Heart left ventricle (tissue), 16 donors: ENCODE results near the gene NUP210. TPM values are rescaled to one million over a fixed set of nuclear protein-coding genes. Genes with fewer than 3 reads are reported as not detected.

ENCODE experiments used
- ATAC-seq, 4 donors: fragments of 200-7000 bp; cut with Tn5 transposase; one replicate each; pipeline ENCODE4 v1.9.1; 2020 to 2022; ENCODE audit warnings: moderate library complexity in 4 of 4, mild to moderate bottlenecking in 3 of 4, moderate number of reproducible peaks in 1 of 4
- DNase-seq, 5 donors: peaks; one replicate each; pipeline ENCODE4 v3.0.0-alpha.2; 2020
- H3K27ac ChIP-seq, 12 donors: fragments of 200-600 bp; sonication (generic) in 4 of 12; one replicate each; pipeline versions ENCODE4 v1.5.0 to v1.8.0; 2016 to 2022; ENCODE audit warnings: mild to moderate bottlenecking in 2 of 12
- H3K27me3 ChIP-seq, 9 donors: fragments of 200-600 bp; sonication (generic) in 2 of 9; one replicate each; pipeline versions ENCODE4 v1.5.1 to v1.8.0; 2016 to 2022; ENCODE audit warnings: mild to moderate bottlenecking in 3 of 9
- H3K36me3 ChIP-seq, 9 donors: fragments of 200-600 bp; sonication (generic) in 2 of 9; one replicate each; pipeline versions ENCODE4 v1.5.0 to v1.8.0; 2018 to 2022; ENCODE audit warnings: mild to moderate bottlenecking in 2 of 9
- H3K4me1 ChIP-seq, 12 donors: fragments of 200-600 bp; sonication (generic) in 4 of 12; one replicate each; pipeline versions ENCODE4 v1.5.0 to v1.8.0; 2016 to 2022; ENCODE audit warnings: mild to moderate bottlenecking in 3 of 12
- H3K4me3 ChIP-seq, 12 donors: fragments of 200-600 bp; sonication (generic) in 4 of 12; one replicate each; pipeline versions ENCODE4 v1.5.0 to v1.8.0; 2017 to 2022; ENCODE audit warnings: mild to moderate bottlenecking in 9 of 12, moderate library complexity in 4 of 12
- H3K9me3 ChIP-seq, 12 donors: fragments of 200-600 bp; sonication (generic) in 4 of 12; one replicate each; pipeline versions ENCODE4 v1.5.0 to v1.8.0; 2016 to 2022; ENCODE audit warnings: mild to moderate bottlenecking in 1 of 12
- CTCF ChIP-seq, 12 donors: fragments of 200-600 bp; sonication (generic) in 4 of 12; IDR thresholded peaks; one replicate each; pipeline versions ENCODE4 v1.5.0 to v1.8.0; 2018 to 2022; ENCODE audit warnings: antibody characterized with exemption in 12 of 12, mild to moderate bottlenecking in 5 of 12
- POLR2A ChIP-seq, 2 donors: fragments of 450-650 bp; IDR thresholded peaks; one replicate each; pipeline ENCODE4 v1.6.1; 2017; ENCODE audit warnings: antibody characterized with exemption in 2 of 2, mild to moderate bottlenecking in 2 of 2, moderate library complexity in 2 of 2
- whole genome bisulfite sequencing, 4 donors: extraction: QIAGEN DNeasy Blood & Tissue Kit in 2 of 4; methylation state at CpG; one replicate each; pipeline versions ENCODE4 v1.1.5 to v1.1.7; 2013 to 2018; 5-methylcytosine and 5-hydroxymethylcytosine counted together
- intact Hi-C, 10 donors: fragments of 100-400 bp; cut with DNase I; formaldehyde crosslinking; loops; one replicate each; pipeline versions ENCODE4 v1.11.1 to v1.14.2; 2022
- polyA plus RNA-seq, 2 donors: library from polyadenylated mRNA; stranded (reverse); fragments of 200-250 nt; gene quantifications; one replicate each; pipeline ENCODE4 v1.2.3, GENCODE V29; 2013
- total RNA-seq, 9 donors: library from RNA; depleted of rRNA in 2 of 9; stranded (reverse); fragments of >200 nt in 2 of 9; fragmentation: NEBNext Ultra II Directional in 3 of 9; extraction: Animal tissue kit (Norgen Biotek cat#: 25700) in 3 of 9; gene quantifications; one replicate each; pipeline versions ENCODE4 v1.1.0 to v1.2.4, GENCODE V29; 2016 to 2023
- donor health status: ischemic (EF 13 %, LVEDD 7.1; RV severe dilation, severe dysfunction).
- donor health status: healthy with polysubstance abuse.
- donor health status: DM: no; HTN: yes; CAD: no.
- donor health status: DM: no; HTN: no; CAD: no.
- donor health status: ischemic (EF 25% LVEDD 6.9; RV normal size, moderate dysfunction).
- donor health status: ischemic (EF 25% LVEDD 5.7; RV mildly dilated, moderate dysfunction).
- donor health status: healthy.
- donor health status: DM: yes; HTN: yes; CAD: no.
- donor health status: ischemic (EF 35%, LVEDD 5.7; RV mildly dilated, moderate dysfunction).
- donor health status: nonischemic (EF 11% LVEDD 7.7; RV severe dilation, severe dysfunction).
- donor health status: DM: yes; HTN: yes; CAD: no.
- donor health status: PGD.
- donor health status: ischemic (EF 29% LVEDD 5.4; RV normal size, mild dysfunction).
- donor health status: nonischemic (EF 23%, LVEDD 6.1; RV moderate dilation, normal function).

NUP210 gene
- total and polyA plus RNA-seq, 11 donors: 1.3 to 9.7 (median 2.6) TPM

GRCh38 chr3:13368834-13369233 is 51.3 kb downstream of the NUP210 start:
- ATAC-seq: no peak

GRCh38 chr3:13367728-13368127 is 52.4 kb downstream of the NUP210 start:
- ATAC-seq: no peak
- H3K27me3 ChIP-seq: no peaks in the 10 kb centered on the region
- 74 to 84% (median 79%) methylated on average over 7 of the region's 7 CpGs for WGBS, 4 donors
- no peak overlapping the region for H3K27ac ChIP-seq
- H3K4me3 ChIP-seq: no peak overlapping the region
- DNase-seq: no peak
- TF ChIP-seq CTCF (IDR thresholded peaks at IDR 0.05) (no peak), POLR2A (IDR thresholded peaks at IDR 0.05) (no peak)
- peaks cover 0 to 32% (median 0%) of the 10 kb centered on the region in 9 donors for H3K36me3 ChIP-seq
- H3K9me3 ChIP-seq: no peaks in the 10 kb centered on the region
- intact Hi-C loops: no loop called here
- no peaks in the 10 kb centered on the region for H3K4me1 ChIP-seq

More at GRCh38 chr3:13368834-13369233, 51.3 kb downstream of the NUP210 start:
- H3K27me3 ChIP-seq: no peaks in the 10 kb centered on the region
- H3K4me3 ChIP-seq: no peak overlapping the region
- peaks cover 0 to 40% (median 0%) of the 10 kb centered on the region in 9 donors for H3K36me3 ChIP-seq
- WGBS, 4 donors: 91 to 96% (median 93%) methylated on average over 6 of the region's 6 CpGs
- H3K4me1 ChIP-seq: no peaks in the 10 kb centered on the region
- DNase-seq: no peak
- intact Hi-C loops: no loop called here
- TF ChIP-seq CTCF (IDR thresholded peaks at IDR 0.05): no peak
- TF ChIP-seq POLR2A (IDR thresholded peaks at IDR 0.05): no peak
- no peaks in the 10 kb centered on the region for H3K9me3 ChIP-seq
- H3K27ac ChIP-seq: no peak overlapping the region

- DNase-seq: no peak
- ATAC-seq: no peak
- Histone ChIP-seq H3K27me3 (no peaks in the 10 kb centered on the region), H3K4me1 (no peaks in the 10 kb centered on the region), H3K27ac (no peak overlapping the region), H3K9me3 (no peaks in the 10 kb centered on the region), H3K4me3 (no peak overlapping the region), H3K36me3 (peaks cover 0 to 24% (median 0%) of the 10 kb centered on the region in 9 donors)
- no peak for TF ChIP-seq POLR2A (IDR thresholded peaks at IDR 0.05)
- no peak for TF ChIP-seq CTCF (IDR thresholded peaks at IDR 0.05)
- intact Hi-C loops: no loop called here
- 91 to 95% (median 92%) methylated on average over 23 to 24 of the region's 24 CpGs for WGBS, 4 donors
Measured at GRCh38 chr3:13365390-13366379, 54.4 kb downstream of the NUP210 start.

GRCh38 chr3:13364602-13365271 is 55.4 kb downstream of the NUP210 start:
- Histone ChIP-seq H3K9me3 (no peaks in the 10 kb centered on the region), H3K36me3 (peaks cover 0 to 25% (median 0%) of the 10 kb centered on the region in 9 donors), H3K27me3 (no peaks in the 10 kb centered on the region), H3K4me1 (no peaks in the 10 kb centered on the region), H3K4me3 (no peak overlapping the region), H3K27ac (no peak overlapping the region)
- no peak for DNase-seq
- TF ChIP-seq POLR2A (IDR thresholded peaks at IDR 0.05) (no peak), CTCF (IDR thresholded peaks at IDR 0.05) (no peak)
- ATAC-seq: no peak
- intact Hi-C loops: no loop called here
- WGBS, 4 donors: 79 to 84% (median 82%) methylated on average over 12 of the region's 12 CpGs
